IMR-90 (cell line): ENCODE results near the gene PPA2. TPM values are rescaled to one million over a fixed set of nuclear protein-coding genes. Genes with fewer than 3 reads are reported as not detected.

ENCODE experiments used
- ATAC-seq: fragments of 200-7000 bp; cut with Tn5 transposase; 2 replicates; pipeline ENCODE4 v1.9.1; 2020; ENCODE audit warnings: low read depth, mild to moderate bottlenecking, moderate library complexity
- BruUV-seq: library from RNA; stranded (reverse); fragments of 400-500 nt; replicated peaks from 2 replicates; lab custom pipeline; 2021; lab: Mats Ljungman, UMichigan
- CTCF ChIA-PET: fragments of 300-600 bp; formaldehyde crosslinking; extraction: SDS; loops from one replicate; lab custom pipeline; 2021; ENCODE audit warnings: antibody characterized with exemption; lab: Yijun Ruan, JAX
- POLR2A ChIA-PET: fragments of 300-600 bp; sonication (Branson Sonifier 250); formaldehyde crosslinking; loops from one replicate; lab custom pipeline; 2022; ENCODE audit warnings: antibody characterized with exemption; ENCODE audit not compliant: unreplicated experiment; lab: Charles Lee
- DNase-seq: peaks from one replicate; pipeline ENCODE4 v3.0.0; 2013
- H2AFZ ChIP-seq: replicated peaks from 2 replicates; pipeline ENCODE3; 2013; ENCODE audit warnings: low read length, mild to moderate bottlenecking; ENCODE audit not compliant: poor library complexity
- H2AK5ac ChIP-seq: 2 replicates; pipeline ENCODE4 v1.6.1; 2013; ENCODE audit warnings: low read depth, low read length, inconsistent platforms
- H2AK9ac ChIP-seq: replicated peaks from 2 replicates; pipeline ENCODE3; 2013; ENCODE audit warnings: mild to moderate bottlenecking, low read depth, low read length, moderate library complexity; ENCODE audit not compliant: poor library complexity
- H2BK120ac ChIP-seq: 2 replicates; pipeline ENCODE4 v1.6.1; 2013; ENCODE audit warnings: low read depth, low read length, inconsistent platforms
- H2BK15ac ChIP-seq: 3 replicates; pipeline ENCODE4 v1.6.1; 2013; ENCODE audit warnings: low read depth, low read length, inconsistent platforms
- H2BK20ac ChIP-seq: 2 replicates; pipeline ENCODE4 v1.6.1; 2013; ENCODE audit warnings: low read depth, mild to moderate bottlenecking, inconsistent platforms, low read length, moderate library complexity
- H2BK5ac ChIP-seq: 2 replicates; pipeline ENCODE4 v1.6.1; 2013; ENCODE audit warnings: mild to moderate bottlenecking, low read depth, low read length, inconsistent platforms; ENCODE audit not compliant: poor library complexity, severe bottlenecking
- H3K14ac ChIP-seq: replicated peaks from 2 replicates; pipeline ENCODE4 v1.6.1; 2013; ENCODE audit warnings: low read depth, low read length, inconsistent platforms
- H3K18ac ChIP-seq: 2 replicates; pipeline ENCODE4 v1.6.1; 2013; ENCODE audit warnings: low read depth, low read length, control low read depth
- H3K23ac ChIP-seq: 2 replicates; pipeline ENCODE4 v1.6.1; 2013; ENCODE audit warnings: low read depth, low read length, inconsistent platforms
- H3K27ac ChIP-seq: 2 replicates; pipeline ENCODE4 v1.5.1; 2013; ENCODE audit warnings: mild to moderate bottlenecking, control low read depth, low read length; ENCODE audit not compliant: insufficient read depth
- H3K27me3 ChIP-seq: 2 replicates; pipeline ENCODE4 v1.6.1; 2013; ENCODE audit warnings: low read length; ENCODE audit not compliant: control insufficient read depth, insufficient read depth
- H3K36me3 ChIP-seq: 2 replicates; pipeline ENCODE4 v1.6.1; 2013; ENCODE audit warnings: low read length, mixed read lengths; ENCODE audit not compliant: control insufficient read depth, insufficient read depth
- H3K4ac ChIP-seq: 2 replicates; pipeline ENCODE4 v1.6.1; 2013; ENCODE audit warnings: low read depth, low read length, inconsistent platforms
- H3K4me1 ChIP-seq: 2 replicates; pipeline ENCODE4 v1.6.1; 2013; ENCODE audit warnings: low read length, mixed read lengths; ENCODE audit not compliant: control insufficient read depth, insufficient read depth
- H3K4me2 ChIP-seq: 2 replicates; pipeline ENCODE4 v1.6.1; 2013; ENCODE audit warnings: low read depth, mild to moderate bottlenecking, control low read depth, low read length, moderate library complexity
- H3K4me3 ChIP-seq: 2 replicates; pipeline ENCODE4 v1.5.1; 2013; ENCODE audit warnings: low read depth, mild to moderate bottlenecking, control low read depth, low read length, moderate library complexity; ENCODE audit not compliant: insufficient read depth
- H3K56ac ChIP-seq: 2 replicates; pipeline ENCODE4 v1.6.1; 2013; ENCODE audit warnings: low read length, inconsistent platforms; ENCODE audit not compliant: insufficient read depth; ENCODE audit errors: extremely low read depth
- H3K79me1 ChIP-seq, 2 experiments: 2 replicates each; pipeline ENCODE4 v1.6.1; 2013; ENCODE audit warnings: low read length in 2 of 2, inconsistent platforms in 1 of 2, low read depth in 1 of 2
- H3K9ac ChIP-seq: 2 replicates; pipeline ENCODE4 v1.6.1; 2013; ENCODE audit warnings: low read depth, low read length, control low read depth
- H3K9me1 ChIP-seq: 2 replicates; pipeline ENCODE4 v1.6.1; 2013; ENCODE audit warnings: low read length, inconsistent platforms; ENCODE audit not compliant: insufficient read depth
- H3K9me3 ChIP-seq: 2 replicates; pipeline ENCODE4 v1.6.1; 2013; ENCODE audit warnings: low read length; ENCODE audit not compliant: control insufficient read depth, insufficient read depth
- H4K20me1 ChIP-seq: 2 replicates; pipeline ENCODE4 v1.6.1; 2013; ENCODE audit warnings: low read length, inconsistent platforms; ENCODE audit not compliant: insufficient read depth
- H4K5ac ChIP-seq: 2 replicates; pipeline ENCODE4 v1.6.1; 2013; ENCODE audit warnings: mild to moderate bottlenecking, low read depth, low read length, control low read depth
- H4K8ac ChIP-seq, 2 experiments: 2 replicates each; pipeline ENCODE4 v1.6.1; 2013; ENCODE audit warnings: low read depth in 2 of 2, low read length in 2 of 2, control low read depth in 1 of 2, inconsistent platforms in 1 of 2
- H4K91ac ChIP-seq: 2 replicates; pipeline ENCODE4 v1.6.1; 2013; ENCODE audit warnings: low read depth, low read length, inconsistent platforms; ENCODE audit not compliant: insufficient read depth
- BHLHE40 ChIP-seq: fragments of 150-350 bp; IDR thresholded peaks from 2 replicates; pipeline ENCODE4 v1.6.1; 2016; ENCODE audit warnings: mild to moderate bottlenecking, low read depth, low read length
- FOS ChIP-seq: fragments of 150-350 bp; IDR thresholded peaks from 2 replicates; pipeline ENCODE4 v1.6.1; 2016; ENCODE audit warnings: low read depth, low read length
- MAFK ChIP-seq: IDR thresholded peaks from 2 replicates; pipeline ENCODE4 v1.6.1; 2012; ENCODE audit warnings: low read depth, low read length, improper control_type of control experiment
- MAZ ChIP-seq: IDR thresholded peaks from 2 replicates; pipeline ENCODE4 v1.6.1; 2012; ENCODE audit warnings: low read depth, mild to moderate bottlenecking, low read length, improper control_type of control experiment, moderate library complexity, borderline replicate concordance
- MXI1 ChIP-seq: IDR thresholded peaks from 2 replicates; pipeline ENCODE4 v1.6.1; 2012; ENCODE audit warnings: low read depth, mild to moderate bottlenecking, low read length, moderate library complexity, borderline replicate concordance
- RAD21 ChIP-seq: IDR thresholded peaks from 2 replicates; pipeline ENCODE4 v1.6.1; 2012; ENCODE audit warnings: low read length, improper control_type of control experiment
- RCOR1 ChIP-seq: IDR thresholded peaks from 2 replicates; pipeline ENCODE4 v1.6.1; 2012; ENCODE audit warnings: mild to moderate bottlenecking, low read length, improper control_type of control experiment; ENCODE audit not compliant: insufficient replicate concordance
- RFX5 ChIP-seq: IDR thresholded peaks from 2 replicates; pipeline ENCODE4 v1.8.0; 2012; ENCODE audit warnings: low read depth, mild to moderate bottlenecking, low read length, moderate library complexity
- SMC3 ChIP-seq: fragments of 150-350 bp; IDR thresholded peaks from 2 replicates; pipeline ENCODE4 v1.6.1; 2016; ENCODE audit warnings: low read depth, mild to moderate bottlenecking, antibody characterized with exemption, low read length, moderate library complexity
- WGBS, 2 experiments: methylation state at CpG; one replicate each; pipeline versions ENCODE4 v1.1.5 to v1.1.7; 2013; ENCODE audit warnings: missing lambda C conversion rate in 2 of 2; ENCODE audit not compliant: insufficient read length in 1 of 2; ENCODE audit errors: extremely low coverage in 2 of 2; 5-methylcytosine and 5-hydroxymethylcytosine counted together
- dilution Hi-C: fragments of 300-500 bp; cut with HindIII; formaldehyde crosslinking; loops from one replicate; pipeline ENCODE4 v1.14.3; 2018; ENCODE audit warnings: low sequenced_read_pairs; ENCODE audit not compliant: unreplicated experiment
- in situ Hi-C: fragments of 300-500 bp; cut with MboI; formaldehyde crosslinking; loops from 3 replicates; pipeline ENCODE4 v1.14.3; 2019; ENCODE audit warnings: low sequenced_read_pairs, inconsistent platforms, mixed read lengths
- intact Hi-C: fragments of 100-400 bp; cut with micrococcal nuclease; formaldehyde crosslinking; loops from 2 replicates; pipeline ENCODE4 v1.10.0; 2022
- polyA plus RNA-seq, 3 experiments: library from polyadenylated mRNA; depleted of rRNA; stranded (reverse); fragments of >200 nt; gene quantifications; 2 replicates each; pipeline ENCODE4 v1.2.3, GENCODE V29; 2012; ENCODE audit warnings: low replicate concordance in 1 of 3
- total RNA-seq: library from RNA; depleted of rRNA; stranded (reverse); fragments of >200 nt; gene quantifications from 2 replicates; pipeline ENCODE4 v1.2.3, GENCODE V29; 2012

PPA2 gene
- total and polyA plus RNA-seq, 2 of the 4 experiments (the other 2 are of a cell fraction) = 43.1 to 52.5 TPM

- no peaks in the 10 kb centered on the region; the same call in 1 of the 2 replicates for H3K9me1 ChIP-seq
- peaks cover 2% of the 10 kb centered on the region; the same call in 1 of the 2 replicates for H3K36me3 ChIP-seq
- DNase-seq = no peak
- peaks cover 15% of the 10 kb centered on the region in 2 experiments for H3K79me1 ChIP-seq
- H3K4ac ChIP-seq = no peak overlapping the region
- no peak overlapping the region for H3K27ac ChIP-seq
- peaks cover 4% of the 10 kb centered on the region; the same call in 1 of the 2 replicates for H3K4me1 ChIP-seq
- H3K9me3 ChIP-seq = no peaks in the 10 kb centered on the region
- H3K27me3 ChIP-seq = no peaks in the 10 kb centered on the region
- WGBS, 2 experiments = no CpG with 5 or more reads among the region's 8 CpGs
- H2AFZ ChIP-seq = no peak overlapping the region
- intact Hi-C loops (no loop called here), dilution Hi-C loops (no loop called here), in situ Hi-C loops (no loop called here)
- no peak for ATAC-seq
- H2AK5ac ChIP-seq = no peak overlapping the region
- H3K4me2 ChIP-seq = no peak overlapping the region
- H3K56ac ChIP-seq = no peak overlapping the region
- no peak overlapping the region for H3K18ac ChIP-seq
- H4K91ac ChIP-seq = no peak overlapping the region
- BruUV-seq = no TSS peak
- no peak overlapping the region for H2BK20ac ChIP-seq
- H2BK15ac ChIP-seq = no peak overlapping the region
- no peak overlapping the region for H2BK5ac ChIP-seq
- POLR2A ChIA-PET = no interaction called here
- no peak for TF ChIP-seq MXI1
- TF ChIP-seq FOS = no peak
- no peak for TF ChIP-seq MAFK
- no peak for TF ChIP-seq RCOR1
- no peak for TF ChIP-seq RFX5
- TF ChIP-seq SMC3 = no peak
- TF ChIP-seq BHLHE40 = no peak
- TF ChIP-seq RAD21 = no peak
- TF ChIP-seq MAZ = no peak
- no peak overlapping the region for H3K14ac ChIP-seq
- H3K9ac ChIP-seq = no peak overlapping the region
- H4K20me1 ChIP-seq = no peaks in the 10 kb centered on the region
- H2AK9ac ChIP-seq = no peak overlapping the region
- H3K23ac ChIP-seq = no peak overlapping the region
- H4K8ac ChIP-seq = no peak overlapping the region
- no peak overlapping the region for H2BK120ac ChIP-seq
- H4K5ac ChIP-seq = no peak overlapping the region
- CTCF ChIA-PET = interaction anchor here (2.2 kb wide), 1 partner anchor 13 kb away, joined by 7 read pairs; the partner anchor contains the start of gene PPA2
- H3K4me3 ChIP-seq = no peak overlapping the region
Observed at GRCh38 chr4:105461221-105461620, 12.6 kb downstream of the PPA2 start.
